Measurements from ENCODE around the gene IL17D.
"Not testable (repeated sequence)": the region's sequence is repeated elsewhere in the genome, so short reads cannot be mapped to it uniquely, and the experiment has no call there.

The IL17D gene

DNA sequence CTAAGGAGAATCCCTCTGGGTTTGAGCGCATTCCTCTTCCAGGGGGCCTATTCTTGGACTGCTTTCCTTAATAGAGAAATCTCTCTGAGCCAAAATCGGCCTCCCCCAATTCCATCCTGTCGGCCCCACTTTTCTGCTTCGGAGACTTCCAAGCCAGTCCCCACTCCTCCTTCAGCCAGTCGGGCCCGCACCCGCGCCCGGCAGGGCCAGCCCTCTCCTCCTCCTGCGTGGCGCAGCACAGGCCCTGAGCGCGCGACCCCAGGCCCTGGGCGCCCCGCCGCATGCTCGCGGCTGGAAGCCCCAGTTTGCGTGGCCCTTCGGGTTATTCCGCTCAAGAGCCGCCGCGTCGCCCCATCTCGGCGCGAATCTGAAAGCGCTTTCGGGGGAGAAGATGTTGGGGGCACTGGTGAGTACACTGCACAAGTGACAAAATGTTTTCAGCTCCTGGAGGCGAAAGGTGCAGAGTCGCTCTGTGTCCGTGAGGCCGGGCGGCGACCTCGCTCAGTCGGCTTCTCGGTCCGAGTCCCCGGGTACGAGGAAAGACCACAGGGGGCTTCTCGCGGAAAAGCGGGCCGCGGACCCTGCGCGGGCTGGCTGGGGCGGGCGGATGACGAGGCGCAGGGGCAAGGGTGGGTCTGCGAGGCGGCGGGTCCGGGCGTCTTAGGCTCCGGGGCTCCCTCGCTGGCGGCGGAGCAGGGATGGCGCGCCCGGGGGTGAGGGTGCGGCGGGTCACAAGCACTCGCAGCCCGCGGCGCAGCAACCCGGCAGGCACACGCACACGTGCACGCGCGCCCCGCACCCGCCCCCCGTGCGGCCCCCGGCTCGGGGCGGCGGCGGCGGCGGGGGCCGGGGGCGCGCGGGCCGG, at the start of gene IL17D:
Gene IL17D, plus strand, starts transcription at position 785 of the 865 bp plus-strand sequence. CDS start 303 bp downstream, outside the sequence.
- DNase-seq, result peak; percentile 60

GRCh38 chr13:20654156-20654555, 49.3 kb upstream of the IL17D start:
- DNase-seq, result no peak

DNA sequence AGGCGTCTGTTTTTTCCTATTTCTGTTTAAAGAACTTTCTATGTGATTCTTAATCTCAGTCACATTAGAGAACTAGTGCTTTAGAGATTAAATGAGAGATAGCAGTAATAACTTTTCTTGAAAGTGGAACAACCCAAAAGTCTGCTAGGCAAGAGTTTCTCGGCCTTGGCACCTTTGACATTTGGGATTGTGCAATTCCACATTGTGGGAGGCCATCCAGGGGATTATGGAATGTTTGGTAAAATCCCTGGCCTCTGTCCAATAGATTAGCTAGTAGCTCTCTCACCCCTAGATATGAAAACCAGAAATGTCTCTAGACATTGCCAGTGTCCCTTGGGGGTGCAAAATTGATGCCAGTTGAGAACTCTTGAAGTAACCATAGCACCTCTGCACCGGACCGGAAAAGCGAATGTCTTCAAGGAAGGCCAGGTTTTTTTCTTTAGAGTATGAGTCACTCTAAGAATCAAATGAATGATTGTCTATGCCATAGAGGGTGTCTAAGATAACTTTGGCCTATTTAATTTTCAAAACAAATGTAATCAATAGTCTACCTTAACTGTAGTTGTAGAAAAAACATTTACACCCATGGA, 45.0 kb upstream of the IL17D start:
- no peak for DNase-seq

DNA sequence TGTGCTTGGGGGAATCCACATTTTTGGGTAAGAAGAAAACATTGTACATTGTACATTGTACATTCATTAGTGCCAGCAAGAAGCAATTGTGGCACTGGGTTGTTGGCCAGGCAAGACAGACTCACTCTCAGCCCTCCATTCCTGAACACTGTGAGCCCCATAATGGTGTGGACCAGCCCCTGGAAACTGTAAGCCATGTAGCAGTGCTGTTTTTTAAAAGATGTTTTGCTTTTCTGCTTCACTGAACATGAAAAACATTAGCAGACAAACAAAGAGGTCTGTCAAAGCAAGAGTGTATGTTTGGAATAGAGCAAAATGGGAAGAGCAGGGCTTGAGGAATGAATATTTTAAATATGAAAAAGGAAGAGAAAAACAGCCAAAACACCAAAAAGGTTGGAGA, 39.1 kb upstream of the IL17D start:
- no peak for DNase-seq

- no peak for DNase-seq
These were observed 36.6 kb upstream of the IL17D start for GRCh38 chr13:20666948-20667347.

GRCh38 chr13:20667857-20668437, 35.6 kb upstream of the IL17D start:
- no peak for DNase-seq

GRCh38 chr13:20669162-20669561, 34.3 kb upstream of the IL17D start:
- DNase-seq, result no peak

DNA sequence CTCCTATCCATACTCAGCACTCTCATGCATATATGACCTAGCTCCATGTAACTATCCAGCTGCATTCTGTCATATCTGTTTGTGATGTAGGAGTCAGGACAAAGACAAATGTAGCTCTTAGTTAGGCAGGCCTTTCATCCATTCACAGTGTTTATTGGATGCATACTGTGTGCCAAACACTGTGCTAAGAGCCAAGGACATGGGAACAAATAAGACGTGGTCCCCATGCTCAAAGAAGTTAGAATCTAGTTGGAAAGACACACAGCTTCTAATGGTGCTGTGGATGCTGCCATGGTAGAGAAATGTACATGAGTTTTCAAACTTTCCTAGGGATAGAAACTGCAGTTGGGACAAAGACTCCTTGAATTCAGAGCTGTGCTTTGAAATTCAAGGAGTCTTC, 31.7 kb upstream of the IL17D start:
- DNase-seq, result no peak

DNA sequence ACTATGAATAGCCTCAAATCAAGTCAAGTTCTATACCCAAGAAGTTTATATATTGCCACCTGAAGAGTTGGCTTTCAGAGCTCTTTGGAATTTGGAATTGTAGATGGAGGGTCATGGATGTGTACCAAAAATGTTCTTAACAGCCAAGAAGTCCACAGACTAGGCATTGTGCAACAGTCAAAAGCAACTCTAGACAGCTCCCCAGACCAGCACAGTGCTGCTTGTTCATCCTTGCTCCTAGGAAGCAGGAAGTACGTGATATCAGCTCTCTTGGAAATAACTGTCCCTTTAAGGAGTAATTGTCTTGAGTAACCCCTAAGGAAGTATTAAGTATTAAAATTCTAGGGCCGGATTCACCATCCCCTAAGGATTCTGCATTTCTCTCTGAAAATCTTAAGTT, 30.7 kb upstream of the IL17D start:
- DNase-seq, result no peak

DNA sequence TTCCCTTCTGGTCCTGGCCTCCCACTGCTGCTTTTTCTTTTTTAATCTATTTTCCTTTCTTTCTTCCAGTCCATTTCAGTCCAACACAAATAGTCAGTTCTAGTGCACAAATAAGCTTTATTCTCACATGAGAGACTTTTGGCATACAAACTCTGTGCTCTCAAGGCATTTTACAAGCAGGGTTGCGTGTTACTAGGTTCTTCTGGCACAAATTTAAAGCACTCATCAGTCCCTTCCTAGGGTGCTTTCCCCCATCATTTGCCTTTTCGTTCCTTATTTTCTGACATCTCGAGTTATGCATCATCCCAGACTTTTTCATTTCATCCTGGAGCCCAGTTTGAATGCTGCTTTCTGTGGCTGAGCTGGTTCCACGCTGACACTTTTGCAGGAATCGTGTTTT, 29.8 kb upstream of the IL17D start:
- DNase-seq, result no peak

GRCh38 chr13:20676213-20676612, 27.3 kb upstream of the IL17D start:
- no peak for DNase-seq

GRCh38 chr13:20678606-20679005, 24.9 kb upstream of the IL17D start:
- not testable (repeated sequence) for DNase-seq

DNA sequence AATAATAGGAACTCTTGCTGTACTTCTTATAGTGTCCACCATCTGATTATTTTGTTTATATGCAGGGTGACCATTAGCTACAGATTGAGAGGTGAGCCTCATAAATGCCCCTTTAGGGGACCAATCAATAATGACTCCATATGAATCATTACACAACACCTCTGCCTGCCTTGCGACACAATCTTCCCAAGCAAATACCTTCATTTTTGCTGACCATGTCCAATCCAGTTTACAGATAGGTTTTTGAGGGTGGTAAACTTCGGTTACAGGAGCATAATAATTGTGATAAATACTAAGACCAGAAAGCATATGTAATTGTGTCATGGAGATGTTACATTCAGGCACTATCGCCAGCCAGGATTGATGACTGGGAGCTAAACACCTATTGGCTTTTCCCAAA, 23.6 kb upstream of the IL17D start:
- DNase-seq, result no peak

DNA sequence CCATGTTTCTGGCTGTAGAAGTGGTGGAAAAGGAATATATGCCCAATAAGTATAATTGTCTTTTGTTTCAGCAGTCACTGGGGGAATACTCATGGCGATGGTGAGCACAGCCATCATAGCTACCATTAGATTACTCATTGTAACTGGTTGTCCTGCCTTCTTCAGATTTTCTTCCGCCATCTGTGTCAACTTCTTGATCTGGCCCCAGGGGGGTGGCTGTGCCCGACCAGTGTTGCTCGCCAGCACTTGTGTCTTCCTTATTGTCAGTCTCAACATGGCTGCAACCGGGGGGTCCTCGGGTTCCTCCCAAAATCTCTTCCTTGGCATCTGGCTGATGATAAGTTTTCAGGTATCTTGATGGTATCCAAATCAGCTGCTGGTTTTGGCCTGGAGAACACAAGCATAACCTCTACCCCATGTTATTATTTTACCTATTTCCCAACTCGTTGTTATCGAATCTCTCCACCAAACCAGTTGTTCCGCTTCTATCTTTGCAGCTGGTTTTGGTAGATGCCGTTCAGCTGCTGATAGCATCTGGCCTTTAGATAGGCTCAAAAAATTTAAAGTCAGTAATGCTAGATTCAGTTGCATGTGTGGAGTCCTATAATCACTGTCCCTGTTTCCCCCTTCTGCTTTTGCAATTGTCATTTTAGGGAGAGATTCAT, 23.0 kb upstream of the IL17D start:
- DNase-seq, result no peak

GRCh38 chr13:20681481-20681880, 22.0 kb upstream of the IL17D start:
- DNase-seq, result not testable (repeated sequence)

- DNase-seq, result no peak
These were observed 21.4 kb upstream of the IL17D start for GRCh38 chr13:20682061-20682460.

DNA sequence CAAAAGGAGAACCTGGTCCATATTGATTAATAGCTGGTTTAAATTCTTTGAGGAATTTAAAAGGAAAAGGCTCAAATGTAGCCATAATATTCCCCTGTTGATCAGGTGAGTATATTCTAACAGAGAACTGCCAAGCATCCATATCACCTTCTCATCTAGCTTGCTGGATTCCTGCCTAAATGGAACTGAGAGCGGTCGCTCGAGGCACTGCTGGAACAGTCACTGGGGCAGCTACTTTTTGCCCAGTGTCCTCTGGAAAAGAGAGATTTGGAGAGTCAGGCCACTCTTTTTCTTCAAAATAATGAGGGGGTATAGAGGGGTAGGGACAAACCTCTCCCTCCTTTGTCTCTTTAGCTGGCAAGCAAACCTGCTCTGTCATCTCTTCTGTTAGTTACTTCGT, 19.5 kb upstream of the IL17D start:
- no peak for DNase-seq

- no peak for DNase-seq
These were observed 19.0 kb upstream of the IL17D start for GRCh38 chr13:20684546-20684945.

GRCh38 chr13:20685092-20685491, 18.4 kb upstream of the IL17D start:
- DNase-seq, result no peak

DNA sequence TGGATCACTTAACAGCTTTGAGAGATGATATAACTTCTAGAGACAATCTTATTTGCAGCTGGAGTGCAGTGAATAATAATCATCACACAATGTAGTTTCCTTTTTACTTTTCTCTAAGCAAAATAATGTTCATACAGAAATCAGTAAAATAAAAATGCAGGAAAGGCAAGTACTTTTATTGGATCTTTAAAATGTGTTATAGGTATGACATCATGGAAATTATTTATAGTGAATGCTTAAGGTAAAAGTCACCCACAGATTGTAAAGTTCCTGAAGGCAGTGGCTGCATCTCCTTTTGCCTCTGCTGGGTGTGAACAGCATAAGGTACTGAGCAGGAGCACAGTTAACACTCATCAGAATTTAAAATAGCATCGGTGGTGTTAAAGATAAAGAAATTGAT, 17.3 kb upstream of the IL17D start:
- DNase-seq, result no peak

DNA sequence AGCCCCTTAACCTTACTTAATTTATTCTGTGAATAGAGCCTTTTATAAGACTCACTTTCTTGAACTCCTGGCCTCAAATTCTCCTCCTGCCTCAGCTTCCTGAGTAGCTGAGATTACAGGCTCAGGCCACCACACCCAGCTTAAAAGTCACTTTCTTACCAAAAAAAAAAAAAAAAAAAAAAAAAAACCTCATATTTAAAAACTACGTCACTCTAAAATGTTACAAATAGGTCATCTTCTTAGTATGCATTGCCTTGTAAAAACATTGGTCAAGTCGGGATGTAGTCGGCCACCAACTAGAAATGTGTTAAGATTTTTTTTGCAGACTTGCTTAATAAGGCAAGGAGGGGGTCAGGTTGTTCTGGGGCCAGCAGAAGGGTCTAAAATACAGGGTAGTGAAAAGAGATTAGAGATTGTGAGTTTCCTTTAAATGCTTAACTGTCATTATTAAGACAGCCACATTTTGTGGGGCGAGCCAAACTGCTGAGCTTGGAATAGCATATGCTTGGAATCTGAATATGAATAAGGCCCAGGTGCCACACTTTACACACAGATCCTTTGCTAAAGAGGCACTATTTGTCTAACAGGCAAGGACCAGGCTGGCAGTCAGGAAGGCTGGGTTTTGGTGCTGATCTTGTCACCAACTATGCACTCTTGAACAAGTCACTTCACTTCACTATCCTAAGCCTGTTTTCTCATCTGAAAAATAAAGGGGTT, 16.5 kb upstream of the IL17D start:
- DNase-seq, result no peak

GRCh38 chr13:20689291-20689690, 14.2 kb upstream of the IL17D start:
- no peak for DNase-seq

DNA sequence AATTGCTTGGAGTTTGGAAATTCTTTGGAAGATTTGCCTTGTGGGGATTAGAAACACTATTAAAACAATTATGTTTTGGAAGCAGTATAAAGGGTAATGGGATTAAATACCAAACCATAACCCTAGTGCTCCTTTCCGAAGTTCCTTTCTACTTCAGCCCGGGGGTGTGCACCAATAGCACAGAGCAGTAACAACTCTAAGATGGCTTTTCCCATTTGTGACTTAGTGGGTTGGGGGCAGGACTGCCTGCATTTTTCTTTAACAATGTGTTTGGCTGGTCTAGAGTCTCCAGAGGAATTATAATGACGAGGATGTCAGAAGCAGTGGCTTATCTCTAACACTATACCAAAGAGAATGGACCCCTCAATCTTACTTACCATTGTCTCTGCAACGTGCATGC, 11.9 kb upstream of the IL17D start:
- DNase-seq, result no peak

All from stimulated activated CD8-positive, alpha-beta memory T cell treated with anti-CD3 and anti-CD28 coated beads, Interleukin-4, amount 100 ng/mL, for 48 hours (primary cell).